Lower leg skin (tissue), 4 donors: ENCODE measurements around the gene MAP3K5. TPM values are rescaled to one million over a fixed set of nuclear protein-coding genes. Genes with fewer than 3 reads are reported as not detected.

Experiments
- DNase-seq, 2 donors: peaks; one replicate each; pipeline ENCODE4 v3.0.0-alpha.2; 2019; ENCODE audit warnings: low spot score in 2 of 2
- H3K4me3 ChIP-seq: fragments of 200-600 bp; sonication (generic); 2 replicates; pipeline ENCODE4 v1.5.1; 2017; ENCODE audit warnings: mild to moderate bottlenecking, low read depth; ENCODE audit not compliant: poor library complexity, severe bottlenecking
- CTCF ChIP-seq, 3 donors: fragments of 450-650 bp; IDR thresholded peaks; one replicate each; pipeline ENCODE4 v1.5.1; 2016; ENCODE audit warnings: antibody characterized with exemption in 3 of 3, mild to moderate bottlenecking in 3 of 3, moderate library complexity in 2 of 3
- POLR2A ChIP-seq, 2 donors: fragments of 450-650 bp; IDR thresholded peaks; one replicate each; pipeline ENCODE4 v1.6.1; 2016 to 2017; ENCODE audit warnings: antibody characterized with exemption in 2 of 2, mild to moderate bottlenecking in 1 of 2, moderate library complexity in 1 of 2
- WGBS, 2 donors: methylation state at CpG; one replicate each; pipeline ENCODE4 v1.1.5; 2018; 5-methylcytosine and 5-hydroxymethylcytosine counted together
- intact Hi-C: fragments of 100-400 bp; cut with DNase I; formaldehyde crosslinking; loops from one replicate; pipeline ENCODE4 v1.15.0; 2023; ENCODE audit warnings: low total_unique reads
- total RNA-seq, 4 donors: library from RNA; depleted of rRNA; stranded (reverse); fragments of >200 nt; gene quantifications; one replicate each; pipeline ENCODE4 v1.1.0, GENCODE V29; 2016

MAP3K5 gene
- total RNA-seq, 4 donors from 2014 or later, result 18.9 to 35.2 (median 27.0) TPM

GRCh38 chr6:136812174-136812573, 19.9 kb upstream of the MAP3K5 start:
- no peak overlapping the region for H3K4me3 ChIP-seq
- intact Hi-C loops, result no loop called here
- WGBS, 2 donors, result 86 to 93% methylated on average over 2 of the region's 2 CpGs
- no peak for DNase-seq
- TF ChIP-seq POLR2A (IDR thresholded peaks at IDR 0.05) (no peak), CTCF (IDR thresholded peaks at IDR 0.05) (no peak)

GRCh38 chr6:136811272-136811671, 19.0 kb upstream of the MAP3K5 start:
- intact Hi-C loops, result no loop called here
- no peak for DNase-seq
- H3K4me3 ChIP-seq, result no peak overlapping the region
- TF ChIP-seq CTCF (IDR thresholded peaks at IDR 0.05) (no peak), POLR2A (IDR thresholded peaks at IDR 0.05) (no peak)

- TF ChIP-seq CTCF (IDR thresholded peaks at IDR 0.05) (no peak), POLR2A (IDR thresholded peaks at IDR 0.05) (no peak)
- intact Hi-C loops, result no loop called here
- 87 to 90% methylated on average over 7 of the region's 7 CpGs for WGBS, 2 donors
- DNase-seq, result no peak
- H3K4me3 ChIP-seq, result no peak overlapping the region
Observed at GRCh38 chr6:136809091-136809860, 17.0 kb upstream of the MAP3K5 start.

GRCh38 chr6:136803608-136804007, 11.3 kb upstream of the MAP3K5 start:
- intact Hi-C loops, result no loop called here
- WGBS, 2 donors, result 87 to 88% methylated on average over 1 of the region's 1 CpG

GRCh38 chr6:136801581-136801980, 9.3 kb upstream of the MAP3K5 start:
- TF ChIP-seq CTCF (IDR thresholded peaks at IDR 0.05), result no peak
- TF ChIP-seq POLR2A (IDR thresholded peaks at IDR 0.05), result no peak
- intact Hi-C loops, result no loop called here
- 96 to 99% methylated on average over 2 of the region's 2 CpGs for WGBS, 2 donors
- H3K4me3 ChIP-seq, result no peak overlapping the region
- no peak for DNase-seq

More at GRCh38 chr6:136803608-136804007, 11.3 kb upstream of the MAP3K5 start:
- H3K4me3 ChIP-seq, result no peak overlapping the region
- TF ChIP-seq CTCF (IDR thresholded peaks at IDR 0.05) (no peak), POLR2A (IDR thresholded peaks at IDR 0.05) (no peak)
- no peak for DNase-seq

- 79 to 84% methylated on average over 1 of the region's 1 CpG for WGBS, 2 donors
- DNase-seq, result no peak
- H3K4me3 ChIP-seq, result no peak overlapping the region
- TF ChIP-seq CTCF (IDR thresholded peaks at IDR 0.05) (no peak), POLR2A (IDR thresholded peaks at IDR 0.05) (no peak)
- intact Hi-C loops, result no loop called here
Observed at GRCh38 chr6:136798044-136798443, 5.8 kb upstream of the MAP3K5 start.
